SU-DHL-6 (cell line): Measurements from ENCODE around the gene EPN1.
"Not testable (repeated sequence)": the region's sequence is repeated elsewhere in the genome, so short reads cannot be mapped to it uniquely, and the experiment has no call there.

Experiments
- H2AFZ ChIP-seq: fragments of 200-600 bp; sonication (generic); 2 replicates; pipeline ENCODE4 v1.6.1; 2014; ENCODE audit warnings: low read depth, mild to moderate bottlenecking, moderate library complexity, mixed read lengths, antibody characterized with exemption, low read length; ENCODE audit not compliant: severe bottlenecking
- H3F3A ChIP-seq: fragments of 200-600 bp; shearing (Covaris generic); 2 replicates; pipeline ENCODE4 v1.6.0; 2016; ENCODE audit warnings: antibody characterized with exemption, mild to moderate bottlenecking; ENCODE audit not compliant: insufficient read depth
- H3K27ac ChIP-seq: fragments of 200-600 bp; sonication (generic); 2 replicates; pipeline ENCODE4 v1.5.1; 2016; ENCODE audit warnings: low read depth, mild to moderate bottlenecking, low read length, moderate library complexity, mixed read lengths
- H3K27me3 ChIP-seq: fragments of 200-600 bp; sonication (generic), shearing (Covaris generic); 2 replicates; pipeline ENCODE4 v1.6.0; 2014; ENCODE audit warnings: mild to moderate bottlenecking, low read length
- H3K36me3 ChIP-seq: fragments of 200-600 bp; sonication (generic); 2 replicates; pipeline ENCODE4 v1.6.1; 2014; ENCODE audit warnings: mild to moderate bottlenecking, low read length, mixed read lengths
- H3K4me2 ChIP-seq: fragments of 300-600, 200-600 bp; shearing (Covaris generic), sonication (generic); 2 replicates; pipeline ENCODE4 v1.6.0; 2014; ENCODE audit warnings: low read length, low read depth, mild to moderate bottlenecking; ENCODE audit not compliant: poor library complexity, severe bottlenecking
- H3K4me3 ChIP-seq: fragments of 200-600 bp; sonication (generic); 2 replicates; pipeline ENCODE4 v1.5.1; 2014; ENCODE audit warnings: antibody characterized with exemption, low read length, mild to moderate bottlenecking, mixed read lengths; ENCODE audit not compliant: insufficient read depth, poor library complexity, severe bottlenecking
- H3K79me2 ChIP-seq: fragments of 200-600 bp; sonication (generic); 2 replicates; pipeline ENCODE4 v1.6.1; 2014; ENCODE audit warnings: mild to moderate bottlenecking, low read length, moderate library complexity; ENCODE audit not compliant: insufficient read depth
- H3K9ac ChIP-seq: fragments of 200-600 bp; sonication (generic); 2 replicates; pipeline ENCODE4 v1.7.0; 2014; ENCODE audit warnings: mild to moderate bottlenecking, low read length
- H3K9me2 ChIP-seq: fragments of 200-600 bp; sonication (generic); replicated peaks from 2 replicates; pipeline ENCODE4 v1.6.1; 2014; ENCODE audit warnings: low read length; ENCODE audit not compliant: insufficient read depth
- H3K9me3 ChIP-seq: fragments of 200-600 bp; sonication (generic); 2 replicates; pipeline ENCODE4 v1.6.1; 2014; ENCODE audit warnings: low read length, mixed read lengths; ENCODE audit not compliant: insufficient read depth
- H4K20me1 ChIP-seq: fragments of 200-600 bp; sonication (generic); 2 replicates; pipeline ENCODE4 v1.6.1; 2014; ENCODE audit warnings: low read depth, mild to moderate bottlenecking, antibody characterized with exemption, low read length, moderate library complexity, mixed read lengths
- CTCF ChIP-seq: fragments of 200-600 bp; sonication (generic); IDR thresholded peaks from one replicate; pipeline ENCODE4 v1.5.1; 2017; ENCODE audit warnings: antibody characterized with exemption, mild to moderate bottlenecking, low read length, moderate library complexity; ENCODE audit not compliant: insufficient read depth, poor library complexity, severe bottlenecking
- EZH2phosphoT487 ChIP-seq: fragments of 200-600 bp; sonication (generic), shearing (Covaris generic); conservative IDR thresholded peaks from 2 replicates; pipeline ENCODE4 v1.6.1; 2018; ENCODE audit warnings: mild to moderate bottlenecking, antibody characterized with exemption, low read length, moderate library complexity, mixed read lengths

EPN1 gene

DNA sequence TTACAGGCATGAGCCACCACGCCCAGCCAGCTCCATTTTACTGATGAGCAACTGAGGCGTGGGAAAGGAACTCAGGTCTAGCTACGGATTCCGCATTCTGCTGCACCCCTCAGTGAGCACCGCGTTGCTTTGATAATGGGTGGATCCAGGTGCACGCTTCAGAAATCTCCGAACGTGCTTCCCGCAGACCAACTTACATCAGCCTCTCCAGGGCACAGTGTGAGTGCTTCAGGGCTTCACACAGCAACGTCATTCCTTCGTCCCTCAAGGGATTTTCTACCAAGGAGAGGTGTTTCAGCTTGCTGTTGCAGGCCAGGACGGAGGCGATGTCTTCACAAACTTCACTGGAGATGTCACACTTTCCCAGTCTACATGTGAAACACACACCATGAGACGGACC, 41.5 kb downstream of the EPN1 start:
- no peak for TF ChIP-seq CTCF
- no peak for TF ChIP-seq EZH2phosphoT487

GRCh38 chr19:55717251-55717650, 42.2 kb downstream of the EPN1 start:
- Histone ChIP-seq H3K9me3 (peaks cover 11% of the 10 kb centered on the region; the same call in 1 of the 2 replicates), H3K27me3 (no peaks in the 10 kb centered on the region)

More for the DNA sequence above, 41.5 kb downstream of the EPN1 start:
- H3K36me3 ChIP-seq = no peaks in the 10 kb centered on the region
- peaks cover 10% of the 10 kb centered on the region; the same call in 1 of the 2 replicates for H3K9me3 ChIP-seq
- H3K4me3 ChIP-seq = no peak overlapping the region
- no peak overlapping the region for H3K9ac ChIP-seq
- no peaks in the 10 kb centered on the region for H3K9me2 ChIP-seq
- no peaks in the 10 kb centered on the region for H4K20me1 ChIP-seq
- H3F3A ChIP-seq = no peaks in the 10 kb centered on the region
- no peak overlapping the region for H3K27ac ChIP-seq
- no peaks in the 10 kb centered on the region for H3K79me2 ChIP-seq
- no peaks in the 10 kb centered on the region for H3K27me3 ChIP-seq
- H2AFZ ChIP-seq = no peak overlapping the region
- no peak overlapping the region for H3K4me2 ChIP-seq

GRCh38 chr19:55717879-55718711, 43.1 kb downstream of the EPN1 start:
- H3K9me3 ChIP-seq = peaks cover 11% of the 10 kb centered on the region; the same call in 1 of the 2 replicates
- not testable (repeated sequence) for H2AFZ ChIP-seq, H4K20me1 ChIP-seq, H3K9ac ChIP-seq, H3K4me2 ChIP-seq, H3K27me3 ChIP-seq, H3K9me2 ChIP-seq, H3K79me2 ChIP-seq, H3F3A ChIP-seq, H3K36me3 ChIP-seq, H3K27ac ChIP-seq, H3K4me3 ChIP-seq

More at GRCh38 chr19:55717251-55717650, 42.2 kb downstream of the EPN1 start:
- no peaks in the 10 kb centered on the region for H3K36me3 ChIP-seq
- no peak overlapping the region for H3K9ac ChIP-seq
- H3K4me2 ChIP-seq = no peak overlapping the region
- H3K4me3 ChIP-seq = no peak overlapping the region
- H3F3A ChIP-seq = no peaks in the 10 kb centered on the region
- TF ChIP-seq CTCF = no peak
- no peak for TF ChIP-seq EZH2phosphoT487
- H2AFZ ChIP-seq = no peak overlapping the region
- H3K9me2 ChIP-seq = no peaks in the 10 kb centered on the region
- no peaks in the 10 kb centered on the region for H4K20me1 ChIP-seq
- H3K27ac ChIP-seq = no peak overlapping the region
- H3K79me2 ChIP-seq = no peaks in the 10 kb centered on the region

GRCh38 chr19:55720214-55720746, 45.3 kb downstream of the EPN1 start:
- TF ChIP-seq CTCF (no peak), EZH2phosphoT487 (no peak)
- H3K9me3 ChIP-seq = peaks cover 11% of the 10 kb centered on the region; the same call in 1 of the 2 replicates
- H3K9ac ChIP-seq = no peak overlapping the region
- H4K20me1 ChIP-seq = no peaks in the 10 kb centered on the region
- no peak overlapping the region for H2AFZ ChIP-seq
- no peaks in the 10 kb centered on the region for H3K9me2 ChIP-seq
- no peaks in the 10 kb centered on the region for H3K79me2 ChIP-seq
- H3K27ac ChIP-seq = no peak overlapping the region
- no peak overlapping the region for H3K4me3 ChIP-seq
- H3K4me2 ChIP-seq = no peak overlapping the region
- H3F3A ChIP-seq = no peaks in the 10 kb centered on the region
- no peaks in the 10 kb centered on the region for H3K36me3 ChIP-seq
- no peaks in the 10 kb centered on the region for H3K27me3 ChIP-seq
